ENCODE data around the gene LSM14B. TPM values are rescaled to one million over a fixed set of nuclear protein-coding genes. Genes with fewer than 3 reads are reported as not detected.

LSM14B gene
- total RNA-seq: 54.5 and 59.8 TPM in 2 replicates

GRCh38 chr20:62121776-62122653 is at the start of gene LSM14B:
TSS of gene LSM14B (plus strand) at chr20:62122475. CDS start at chr20:62122667, 192 bp downstream.

GRCh38 chr20:62143081-62143956 is 21.0 kb downstream of the LSM14B start, which contains the start of the genes PSMA7 and SS18L1:
TSS of gene PSMA7 (minus strand) at chr20:62143394. CDS start at chr20:62143303, 91 bp downstream.
TSS of gene SS18L1 (plus strand) at chr20:62143769. CDS start at chr20:62143821, 52 bp downstream.

GRCh38 chr20:62182469-62183425 is 60.5 kb downstream of the LSM14B start, which contains the start of gene MTG2:
TSS of gene MTG2 (plus strand) at chr20:62183028. CDS start at chr20:62193421, 10,393 bp downstream.

Other genes starting within 250 kb of the LSM14B start
- 3.4 and 11.2 TPM in 2 replicates for gene TAF4, start 56.6 kb upstream of the LSM14B start, total RNA-seq
- gene PSMA7, start 20.9 kb downstream of the LSM14B start, total RNA-seq: 358 and 369 TPM in 2 replicates
- gene SS18L1, start 21.3 kb downstream of the LSM14B start, total RNA-seq: 11.3 and 21.9 TPM in 2 replicates
- 19.9 and 21.2 TPM in 2 replicates for gene MTG2, start 60.6 kb downstream of the LSM14B start, total RNA-seq
- not detected in 2 replicates for gene HRH3, start 97.8 kb downstream of the LSM14B start, total RNA-seq
- 48.9 and 67.8 TPM in 2 replicates for gene OSBPL2, start 116.0 kb downstream of the LSM14B start, total RNA-seq
- gene ADRM1, start 180.5 kb downstream of the LSM14B start, total RNA-seq: 100 and 124 TPM in 2 replicates
- 50.9 and 289 TPM in 2 replicates for gene LAMA5, start 244.8 kb downstream of the LSM14B start, total RNA-seq